K562 (cell line): ENCODE results near the gene NAA38. TPM values are rescaled to one million over a fixed set of nuclear protein-coding genes. Genes with fewer than 3 reads are reported as not detected.

Experiments used
- CTBP1 ChIP-seq: fragments of 450-650 bp; IDR thresholded peaks from 2 replicates; pipeline ENCODE4 v1.6.1; 2016; ENCODE audit warnings: borderline replicate concordance
- HMGN3 ChIP-seq: IDR thresholded peaks from 2 replicates; pipeline ENCODE4 v1.6.1; 2011; ENCODE audit warnings: borderline replicate concordance, low read depth, mild to moderate bottlenecking, mixed read lengths, low read length; ENCODE audit not compliant: insufficient read length; ENCODE audit errors: extremely low read depth
- HOXB6 ChIP-seq: fragments of 250-450 bp; sonication (Bioruptor Pico); IDR thresholded peaks from 2 replicates; pipeline ENCODE4 v1.5.1; 2022; ENCODE audit warnings: mild to moderate bottlenecking, borderline replicate concordance
- LEF1 ChIP-seq: fragments of 450-650 bp; IDR thresholded peaks from 2 replicates; pipeline ENCODE4 v1.6.1; 2016; ENCODE audit warnings: mild to moderate bottlenecking
- NFRKB ChIP-seq: fragments of 450-650 bp; IDR thresholded peaks from 2 replicates; pipeline ENCODE4 v1.6.1; 2016; ENCODE audit warnings: low read depth
- POLR2AphosphoS2 ChIP-seq: IDR thresholded peaks from 2 replicates; pipeline ENCODE4 v1.6.1; 2012; ENCODE audit warnings: low read length, improper control_type of control experiment
- POLR2G ChIP-seq: fragments of 200-400 bp; formaldehyde crosslinking; IDR thresholded peaks from 2 replicates; pipeline ENCODE4 v1.6.1; 2017; ENCODE audit warnings: low read depth, mild to moderate bottlenecking, antibody characterized with exemption, low read length, moderate library complexity
- PRPF4 ChIP-seq: fragments of 200-400 bp; formaldehyde crosslinking; IDR thresholded peaks from one replicate; pipeline ENCODE4 v1.6.1; 2017; ENCODE audit warnings: low read length, low read depth, mild to moderate bottlenecking; ENCODE audit not compliant: insufficient read depth, poor library complexity, severe bottlenecking
- RBFOX2 ChIP-seq: fragments of 200-400 bp; formaldehyde crosslinking; IDR thresholded peaks from 2 replicates; pipeline ENCODE4 v1.6.1; 2017; ENCODE audit warnings: low read depth, mild to moderate bottlenecking, low read length, moderate library complexity
- ZBTB7A ChIP-seq: IDR thresholded peaks from 2 replicates; pipeline ENCODE4 v1.6.1; 2011; ENCODE audit warnings: low read depth, mild to moderate bottlenecking, low read length, moderate library complexity, borderline replicate concordance; ENCODE audit not compliant: control insufficient read depth
- ZKSCAN1 ChIP-seq: fragments of 150-350 bp; IDR thresholded peaks from 2 replicates; pipeline ENCODE4 v1.6.1; 2016; ENCODE audit warnings: low read depth, low read length
- ZNF274 ChIP-seq: IDR thresholded peaks from 2 replicates; pipeline ENCODE4 v1.6.1; 2011; ENCODE audit warnings: low read depth, mild to moderate bottlenecking, low read length, moderate library complexity, borderline replicate concordance
- ZNF347 ChIP-seq: fragments of 450-650 bp; formaldehyde crosslinking; IDR thresholded peaks from 2 replicates; pipeline ENCODE4 v1.4.0; 2020; ENCODE audit warnings: low read depth, mild to moderate bottlenecking, moderate library complexity
- polyA plus RNA-seq, 8 experiments: library from polyadenylated mRNA; depleted of rRNA in 4 of 8; stranded (reverse) in 5 of 8; unstranded in 3 of 8; fragments of >200 nt; fragmentation: Nextera tagmentation in 2 of 8; fragmentation: Illumina TruSeq in 1 of 8; extraction: Ambion mirVana in 2 of 8; extraction: Trizol in 1 of 8; gene quantifications; 2 replicates each; pipeline versions ENCODE4 v1.2.1 to v1.2.3, GENCODE V29; 2011 to 2014; ENCODE audit warnings: inconsistent platforms in 1 of 8, missing spikeins in 1 of 8
- total RNA-seq, 7 experiments: library from RNA; depleted of rRNA in 6 of 7; stranded (reverse); fragments of >200 nt in 6 of 7; fragmentation: Illumina TruSeq in 2 of 7; extraction: Trizol in 2 of 7; gene quantifications; 2 replicates each; pipeline versions ENCODE4 v1.2.1 to v1.2.3, GENCODE V29; 2011 to 2021; ENCODE audit warnings: low replicate concordance in 1 of 7
- TF ChIP-seq, protein P1 (sequence below), 2 experiments: fragments of 450-650 bp in 1 of 2; sonication (generic) in 1 of 2; formaldehyde crosslinking in 1 of 2; IDR thresholded peaks in 1 of 2; conservative IDR thresholded peaks in 1 of 2; 2 replicates each; pipeline versions ENCODE4 v1.6.1 to v1.8.1; 2016 to 2023; ENCODE audit warnings: mild to moderate bottlenecking in 2 of 2, moderate library complexity in 2 of 2, inconsistent platforms in 1 of 2, missing genetic modification reagents in 1 of 2
- TF ChIP-seq, protein P2 (sequence below): fragments of 250-450 bp; sonication (Bioruptor Pico); IDR thresholded peaks from 2 replicates; pipeline ENCODE4 v1.4.0; 2020
- TF ChIP-seq, protein P3 (sequence below), 3 experiments: IDR thresholded peaks in 2 of 3; conservative IDR thresholded peaks in 1 of 3; 2 replicates each; pipeline ENCODE4 v1.5.1; 2011 to 2012; ENCODE audit warnings: low read length in 3 of 3, mild to moderate bottlenecking in 3 of 3, control low read depth in 2 of 3, improper control_type of control experiment in 1 of 3, inconsistent platforms in 1 of 3, low read depth in 1 of 3, mixed read lengths in 1 of 3, moderate library complexity in 1 of 3; ENCODE audit not compliant: insufficient read depth in 2 of 3
- TF ChIP-seq, protein P4 (sequence below): sonication (generic); formaldehyde crosslinking; IDR thresholded peaks from 2 replicates; pipeline ENCODE4 v1.8.0; 2022; ENCODE audit warnings: missing genetic modification reagents, mild to moderate bottlenecking, moderate library complexity, borderline replicate concordance
- TF ChIP-seq, protein P5 (sequence below): fragments of 150-350 bp; conservative IDR thresholded peaks from 2 replicates; pipeline ENCODE4 v1.6.1; 2014; ENCODE audit warnings: low read length

The NAA38 gene
- total and polyA plus RNA-seq, 9 of the 15 experiments (the other 6 are each of a cell fraction or from before 2014, with no cell fraction given), result 16.4 to 99.8 (median 57.3) TPM

DNA sequence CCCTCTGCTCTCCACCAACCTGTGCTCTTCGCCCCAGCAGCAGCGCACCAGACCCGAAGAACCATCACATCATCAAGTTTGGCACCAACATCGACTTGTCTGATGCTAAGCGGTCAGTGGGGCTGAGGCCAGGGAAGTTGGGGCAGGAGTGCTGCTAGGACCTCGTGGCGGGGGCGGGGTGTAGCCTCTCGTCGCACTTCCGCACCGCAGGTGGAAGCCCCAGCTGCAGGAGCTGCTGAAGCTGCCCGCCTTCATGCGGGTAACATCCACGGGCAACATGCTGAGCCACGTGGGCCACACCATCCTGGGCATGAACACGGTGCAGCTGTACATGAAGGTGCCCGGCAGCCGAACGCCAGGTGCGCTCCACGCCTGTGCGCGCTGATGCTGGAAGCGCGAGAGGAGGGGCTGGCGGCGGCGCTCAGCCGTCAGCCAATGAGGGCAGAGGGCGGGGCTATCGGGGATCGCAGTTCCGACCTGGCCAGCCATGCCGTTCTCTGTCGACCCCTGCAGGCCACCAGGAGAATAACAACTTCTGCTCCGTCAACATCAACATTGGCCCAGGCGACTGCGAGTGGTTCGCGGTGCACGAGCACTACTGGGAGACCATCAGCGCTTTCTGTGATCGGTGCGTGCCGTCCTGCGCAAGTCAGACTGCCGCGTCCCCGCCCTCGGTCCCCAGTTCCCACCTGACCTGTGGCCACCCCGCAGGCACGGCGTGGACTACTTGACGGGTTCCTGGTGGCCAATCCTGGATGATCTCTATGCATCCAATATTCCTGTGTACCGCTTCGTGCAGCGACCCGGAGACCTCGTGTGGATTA, 5.7 kb downstream of the NAA38 start (continued):
- peak; percentile 62 for TF ChIP-seq RBFOX2
- TF ChIP-seq, protein P1, sequence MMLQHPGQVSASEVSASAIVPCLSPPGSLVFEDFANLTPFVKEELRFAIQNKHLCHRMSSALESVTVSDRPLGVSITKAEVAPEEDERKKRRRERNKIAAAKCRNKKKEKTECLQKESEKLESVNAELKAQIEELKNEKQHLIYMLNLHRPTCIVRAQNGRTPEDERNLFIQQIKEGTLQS (IDR thresholded peaks at IDR 0.05), result peak; percentile 49; the same call in 1 of the 2 replicates
- TF ChIP-seq, protein P1 (CRISPR knock-in tag; conservative IDR thresholded peaks at IDR 0.05), result no peak
- TF ChIP-seq NFRKB, result no peak
- no peak for TF ChIP-seq ZNF347
- no peak for TF ChIP-seq HOXB6 (CRISPR knock-in tag)
- TF ChIP-seq POLR2G, result peak; percentile 66
- 0 out of 2 replicates have a peak, but pooled peaks have one; percentile 18 for TF ChIP-seq ZKSCAN1
- peak; percentile 66 for TF ChIP-seq PRPF4
- TF ChIP-seq LEF1, result no peak
- TF ChIP-seq ZBTB7A, result peak; percentile 41; the same call in 1 of the 2 replicates
- peak; percentile 39; the same call in 1 of the 2 replicates for TF ChIP-seq CTBP1
- TF ChIP-seq, protein P2, sequence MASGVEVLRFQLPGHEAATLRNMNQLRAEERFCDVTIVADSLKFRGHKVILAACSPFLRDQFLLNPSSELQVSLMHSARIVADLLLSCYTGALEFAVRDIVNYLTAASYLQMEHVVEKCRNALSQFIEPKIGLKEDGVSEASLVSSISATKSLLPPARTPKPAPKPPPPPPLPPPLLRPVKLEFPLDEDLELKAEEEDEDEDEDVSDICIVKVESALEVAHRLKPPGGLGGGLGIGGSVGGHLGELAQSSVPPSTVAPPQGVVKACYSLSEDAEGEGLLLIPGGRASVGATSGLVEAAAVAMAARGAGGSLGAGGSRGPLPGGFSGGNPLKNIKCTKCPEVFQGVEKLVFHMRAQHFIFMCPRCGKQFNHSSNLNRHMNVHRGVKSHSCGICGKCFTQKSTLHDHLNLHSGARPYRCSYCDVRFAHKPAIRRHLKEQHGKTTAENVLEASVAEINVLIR (CRISPR knock-in tag), result no peak
- TF ChIP-seq ZNF274, result no peak
- TF ChIP-seq, protein P3, sequence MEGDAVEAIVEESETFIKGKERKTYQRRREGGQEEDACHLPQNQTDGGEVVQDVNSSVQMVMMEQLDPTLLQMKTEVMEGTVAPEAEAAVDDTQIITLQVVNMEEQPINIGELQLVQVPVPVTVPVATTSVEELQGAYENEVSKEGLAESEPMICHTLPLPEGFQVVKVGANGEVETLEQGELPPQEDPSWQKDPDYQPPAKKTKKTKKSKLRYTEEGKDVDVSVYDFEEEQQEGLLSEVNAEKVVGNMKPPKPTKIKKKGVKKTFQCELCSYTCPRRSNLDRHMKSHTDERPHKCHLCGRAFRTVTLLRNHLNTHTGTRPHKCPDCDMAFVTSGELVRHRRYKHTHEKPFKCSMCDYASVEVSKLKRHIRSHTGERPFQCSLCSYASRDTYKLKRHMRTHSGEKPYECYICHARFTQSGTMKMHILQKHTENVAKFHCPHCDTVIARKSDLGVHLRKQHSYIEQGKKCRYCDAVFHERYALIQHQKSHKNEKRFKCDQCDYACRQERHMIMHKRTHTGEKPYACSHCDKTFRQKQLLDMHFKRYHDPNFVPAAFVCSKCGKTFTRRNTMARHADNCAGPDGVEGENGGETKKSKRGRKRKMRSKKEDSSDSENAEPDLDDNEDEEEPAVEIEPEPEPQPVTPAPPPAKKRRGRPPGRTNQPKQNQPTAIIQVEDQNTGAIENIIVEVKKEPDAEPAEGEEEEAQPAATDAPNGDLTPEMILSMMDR (IDR thresholded peaks at IDR 0.05 in 2 of 3, conservative IDR thresholded peaks at IDR 0.05 in 1 of 3; ENCODE audit: insufficient read depth in 2 of 3, low read depth in 1 of 3, low read length in 3 of 3), result peak; percentile 67 to 69 (median 68)
- TF ChIP-seq, protein P4, sequence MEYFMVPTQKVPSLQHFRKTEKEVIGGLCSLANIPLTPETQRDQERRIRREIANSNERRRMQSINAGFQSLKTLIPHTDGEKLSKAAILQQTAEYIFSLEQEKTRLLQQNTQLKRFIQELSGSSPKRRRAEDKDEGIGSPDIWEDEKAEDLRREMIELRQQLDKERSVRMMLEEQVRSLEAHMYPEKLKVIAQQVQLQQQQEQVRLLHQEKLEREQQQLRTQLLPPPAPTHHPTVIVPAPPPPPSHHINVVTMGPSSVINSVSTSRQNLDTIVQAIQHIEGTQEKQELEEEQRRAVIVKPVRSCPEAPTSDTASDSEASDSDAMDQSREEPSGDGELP (CRISPR knock-in tag), result peak; percentile 66; the same call in 1 of the 2 replicates
- peak; percentile 46; the same call in 1 of the 2 replicates for TF ChIP-seq POLR2AphosphoS2
- TF ChIP-seq, protein P5, sequence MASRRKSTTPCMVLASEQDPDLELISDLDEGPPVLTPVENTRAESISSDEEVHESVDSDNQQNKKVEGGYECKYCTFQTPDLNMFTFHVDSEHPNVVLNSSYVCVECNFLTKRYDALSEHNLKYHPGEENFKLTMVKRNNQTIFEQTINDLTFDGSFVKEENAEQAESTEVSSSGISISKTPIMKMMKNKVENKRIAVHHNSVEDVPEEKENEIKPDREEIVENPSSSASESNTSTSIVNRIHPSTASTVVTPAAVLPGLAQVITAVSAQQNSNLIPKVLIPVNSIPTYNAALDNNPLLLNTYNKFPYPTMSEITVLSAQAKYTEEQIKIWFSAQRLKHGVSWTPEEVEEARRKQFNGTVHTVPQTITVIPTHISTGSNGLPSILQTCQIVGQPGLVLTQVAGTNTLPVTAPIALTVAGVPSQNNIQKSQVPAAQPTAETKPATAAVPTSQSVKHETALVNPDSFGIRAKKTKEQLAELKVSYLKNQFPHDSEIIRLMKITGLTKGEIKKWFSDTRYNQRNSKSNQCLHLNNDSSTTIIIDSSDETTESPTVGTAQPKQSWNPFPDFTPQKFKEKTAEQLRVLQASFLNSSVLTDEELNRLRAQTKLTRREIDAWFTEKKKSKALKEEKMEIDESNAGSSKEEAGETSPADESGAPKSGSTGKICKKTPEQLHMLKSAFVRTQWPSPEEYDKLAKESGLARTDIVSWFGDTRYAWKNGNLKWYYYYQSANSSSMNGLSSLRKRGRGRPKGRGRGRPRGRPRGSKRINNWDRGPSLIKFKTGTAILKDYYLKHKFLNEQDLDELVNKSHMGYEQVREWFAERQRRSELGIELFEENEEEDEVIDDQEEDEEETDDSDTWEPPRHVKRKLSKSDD, result 0 out of 2 replicates have a peak, but pooled peaks have one; percentile 70
- peak; percentile 33 for TF ChIP-seq HMGN3
